Heart right ventricle (tissue), 16 donors: Measurements from ENCODE around the gene ZNF516. TPM values are rescaled to one million over a fixed set of nuclear protein-coding genes. Genes with fewer than 3 reads are reported as not detected.

ENCODE experiments used
- ATAC-seq, 8 donors: fragments of 200-7000 bp; cut with Tn5 transposase; one replicate each; pipeline ENCODE4 v1.9.1; 2020; ENCODE audit warnings: mild to moderate bottlenecking in 8 of 8, moderate library complexity in 8 of 8, moderate number of reproducible peaks in 1 of 8
- DNase-seq, 2 donors: peaks; one replicate each; pipeline ENCODE4 v3.0.0-alpha.2; 2020
- H3K27ac ChIP-seq, 10 donors: fragments of 200-600 bp; sonication (generic) in 2 of 10; one replicate each; pipeline versions ENCODE4 v1.5.0 to v1.8.0; 2020 to 2022; ENCODE audit warnings: mild to moderate bottlenecking in 3 of 10
- H3K27me3 ChIP-seq, 7 donors: fragments of 200-600 bp; one replicate each; pipeline ENCODE4 v1.8.0; 2021 to 2022; ENCODE audit warnings: mild to moderate bottlenecking in 2 of 7
- H3K36me3 ChIP-seq, 9 donors: fragments of 200-600 bp; sonication (generic) in 1 of 9; one replicate each; pipeline versions ENCODE4 v1.5.0 to v1.8.0; 2020 to 2022; ENCODE audit warnings: mild to moderate bottlenecking in 2 of 9
- H3K4me1 ChIP-seq, 9 donors: fragments of 200-600 bp; sonication (generic) in 1 of 9; one replicate each; pipeline versions ENCODE4 v1.5.0 to v1.8.0; 2020 to 2022; ENCODE audit warnings: mild to moderate bottlenecking in 4 of 9
- H3K4me3 ChIP-seq, 10 donors: fragments of 200-600 bp; sonication (generic) in 2 of 10; one replicate each; pipeline versions ENCODE4 v1.5.0 to v1.8.0; 2020 to 2022; ENCODE audit warnings: mild to moderate bottlenecking in 7 of 10, moderate library complexity in 2 of 10
- H3K9me3 ChIP-seq, 11 donors: fragments of 200-600 bp in 10 of 11; sonication (generic) in 2 of 11; one replicate each; pipeline versions ENCODE4 v1.5.0 to v1.8.0; 2013 to 2022; ENCODE audit warnings: mild to moderate bottlenecking in 2 of 11, control low read depth in 1 of 11, moderate library complexity in 1 of 11
- WGBS, 2 donors: extraction: QIAGEN DNeasy Blood & Tissue Kit; methylation state at CpG; one replicate each; pipeline ENCODE4 v1.1.7; 2013; ENCODE audit warnings: inconsistent platforms in 1 of 2; 5-methylcytosine and 5-hydroxymethylcytosine counted together
- intact Hi-C, 10 donors: fragments of 100-400 bp; cut with DNase I; formaldehyde crosslinking; loops; one replicate each; pipeline versions ENCODE4 v1.11.1 to v1.14.2; 2022
- polyA plus RNA-seq, 2 donors: library from polyadenylated mRNA; stranded (reverse); fragments of 200-250 nt; gene quantifications; one replicate each; pipeline ENCODE4 v1.2.3, GENCODE V29; 2013
- total RNA-seq, 10 donors: library from RNA; stranded (reverse); fragmentation: NEBNext Ultra II Directional in 3 of 10; extraction: Animal tissue kit (Norgen Biotek cat#: 25700) in 3 of 10; gene quantifications; one replicate each; pipeline versions ENCODE4 v1.2.1 to v1.2.4, GENCODE V29; 2021 to 2023
- TF ChIP-seq, protein P1 (sequence below), 9 donors: fragments of 200-600 bp; sonication (generic) in 2 of 9; IDR thresholded peaks; one replicate each; pipeline versions ENCODE4 v1.5.0 to v1.8.0; 2021 to 2022; ENCODE audit warnings: antibody characterized with exemption in 9 of 9, mild to moderate bottlenecking in 5 of 9, moderate library complexity in 1 of 9
- donor health status: Arrhythmogenic right ventricular cardiomyopathy.
- donor health status: ischemic (EF 13 %, LVEDD 7.1; RV severe dilation, severe dysfunction).
- donor health status: healthy with polysubstance abuse.
- donor health status: DM: no; HTN: yes; CAD: no.
- donor health status: DM: no; HTN: no; CAD: no.
- donor health status: ischemic (EF 25% LVEDD 6.9; RV normal size, moderate dysfunction).
- donor health status: ischemic (EF 25% LVEDD 5.7; RV mildly dilated, moderate dysfunction).
- donor health status: healthy.
- donor health status: DM: yes; HTN: yes; CAD: no.
- donor health status: Ischemic cardiomyopathy.
- donor health status: ischemic (EF 35%, LVEDD 5.7; RV mildly dilated, moderate dysfunction).
- donor health status: nonischemic (EF 11% LVEDD 7.7; RV severe dilation, severe dysfunction).
- donor health status: DM: yes; HTN: yes; CAD: no.
- donor health status: PGD.
- donor health status: ischemic (EF 29% LVEDD 5.4; RV normal size, mild dysfunction).
- donor health status: nonischemic (EF 23%, LVEDD 6.1; RV moderate dilation, normal function).

ZNF516 gene
- total and polyA plus RNA-seq, 12 donors, result 2.6 to 24.8 (median 17.3) TPM

DNA sequence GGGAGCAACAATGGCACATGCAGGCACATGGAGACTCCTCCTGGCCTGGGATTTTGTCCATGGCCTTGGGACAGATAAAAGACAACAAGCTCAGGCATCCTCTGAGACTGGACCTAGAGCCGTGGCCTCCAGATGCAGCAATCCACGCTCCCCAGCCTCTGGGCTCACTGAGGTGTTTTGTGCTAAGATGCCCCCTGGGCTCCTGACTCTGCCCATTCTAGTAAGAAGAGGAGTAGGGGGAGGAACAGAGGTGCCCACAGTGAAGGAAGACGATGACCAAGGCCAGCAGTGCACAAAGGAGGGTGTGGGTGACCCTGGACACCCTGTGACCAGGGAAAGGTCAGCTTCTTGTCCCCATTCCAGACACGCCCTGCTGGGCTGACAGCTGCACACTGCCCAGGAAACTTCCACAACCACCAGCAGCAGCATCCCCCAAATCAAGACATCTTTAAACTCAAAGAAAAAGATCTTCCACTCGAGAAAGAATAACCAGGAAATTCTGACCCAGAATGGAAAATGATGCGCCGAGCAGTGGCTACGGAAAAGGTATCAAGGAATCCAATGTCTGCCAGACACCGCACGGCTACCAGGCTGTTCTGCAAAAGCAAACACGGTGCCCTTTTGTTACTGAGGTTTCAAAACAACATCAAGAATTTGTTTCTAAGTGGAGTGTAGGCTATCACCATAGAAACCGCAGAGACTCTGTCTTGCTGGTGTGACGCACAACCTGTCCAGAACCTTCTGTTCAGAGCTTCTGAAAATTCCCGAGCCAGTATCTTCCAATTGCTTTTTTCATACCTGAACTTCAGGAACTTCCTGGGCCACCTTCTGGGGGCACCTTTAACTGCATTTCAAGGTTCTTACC, 65.5 kb downstream of the ZNF516 start:
- Histone ChIP-seq H3K27ac (no peak overlapping the region), H3K4me3 (no peak overlapping the region), H3K36me3 (peaks cover 0 to 24% (median 4%) of the 10 kb centered on the region in 9 donors), H3K27me3 (no peaks in the 10 kb centered on the region), H3K9me3 (no peaks in the 10 kb centered on the region), H3K4me1 (peaks cover 0 to 33% (median 24%) of the 10 kb centered on the region in 9 donors)
- TF ChIP-seq, protein P1, sequence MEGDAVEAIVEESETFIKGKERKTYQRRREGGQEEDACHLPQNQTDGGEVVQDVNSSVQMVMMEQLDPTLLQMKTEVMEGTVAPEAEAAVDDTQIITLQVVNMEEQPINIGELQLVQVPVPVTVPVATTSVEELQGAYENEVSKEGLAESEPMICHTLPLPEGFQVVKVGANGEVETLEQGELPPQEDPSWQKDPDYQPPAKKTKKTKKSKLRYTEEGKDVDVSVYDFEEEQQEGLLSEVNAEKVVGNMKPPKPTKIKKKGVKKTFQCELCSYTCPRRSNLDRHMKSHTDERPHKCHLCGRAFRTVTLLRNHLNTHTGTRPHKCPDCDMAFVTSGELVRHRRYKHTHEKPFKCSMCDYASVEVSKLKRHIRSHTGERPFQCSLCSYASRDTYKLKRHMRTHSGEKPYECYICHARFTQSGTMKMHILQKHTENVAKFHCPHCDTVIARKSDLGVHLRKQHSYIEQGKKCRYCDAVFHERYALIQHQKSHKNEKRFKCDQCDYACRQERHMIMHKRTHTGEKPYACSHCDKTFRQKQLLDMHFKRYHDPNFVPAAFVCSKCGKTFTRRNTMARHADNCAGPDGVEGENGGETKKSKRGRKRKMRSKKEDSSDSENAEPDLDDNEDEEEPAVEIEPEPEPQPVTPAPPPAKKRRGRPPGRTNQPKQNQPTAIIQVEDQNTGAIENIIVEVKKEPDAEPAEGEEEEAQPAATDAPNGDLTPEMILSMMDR (IDR thresholded peaks at IDR 0.05), result no peak
- intact Hi-C loops, result loop anchor here in 1 of 10 donors (5.0 kb wide), 1 partner anchor 63 kb away; no protein-coding TSS in a partner anchor
- ATAC-seq (peak in 5 of 8 donors; percentile 25 to 85 (median 82)), DNase-seq (no peak)
- 78 to 81% methylated on average over 14 of the region's 14 CpGs for WGBS, 2 donors

DNA sequence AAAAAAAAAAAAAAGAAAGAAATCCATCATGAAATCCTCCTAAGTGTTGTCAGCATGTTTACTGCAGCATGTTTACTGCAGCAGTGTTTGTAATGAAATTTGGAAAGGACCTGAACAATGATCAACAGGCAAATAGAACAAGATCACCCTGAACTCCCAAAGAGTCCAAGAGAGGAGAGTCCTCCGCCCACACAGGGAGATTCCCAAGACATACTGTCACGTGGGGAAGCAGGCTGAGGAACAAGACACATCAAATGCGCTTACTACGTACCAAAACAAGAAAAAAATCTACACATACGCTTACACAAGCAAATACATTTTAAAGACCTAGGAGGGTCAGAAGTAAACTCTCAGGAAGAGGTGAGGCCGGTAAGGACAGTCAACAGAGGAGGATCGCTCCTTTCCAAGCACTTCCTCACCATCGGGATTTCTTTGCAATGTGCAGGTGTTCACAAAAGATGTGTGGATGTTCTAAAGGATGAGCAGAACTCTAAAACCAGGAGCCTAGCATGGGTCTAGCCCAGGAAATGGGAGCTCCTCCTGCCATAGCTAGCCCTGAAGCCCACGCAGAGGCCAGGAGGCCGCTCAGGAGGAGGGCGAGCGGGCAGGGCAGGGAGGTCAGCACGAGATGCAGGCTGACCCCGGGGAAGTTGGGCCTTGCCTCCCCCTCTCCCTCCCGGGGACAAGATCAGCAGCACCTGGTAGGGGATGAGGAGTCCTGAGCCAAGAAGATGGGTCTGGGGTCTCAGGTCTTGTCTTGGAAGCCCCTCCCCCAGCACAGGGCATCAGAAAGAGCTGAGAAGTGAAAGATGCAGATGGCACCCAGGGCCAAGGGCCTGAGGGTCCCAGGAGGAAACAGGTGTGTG, 66.4 kb downstream of the ZNF516 start:
- H3K4me1 ChIP-seq, result peaks cover 0 to 32% (median 24%) of the 10 kb centered on the region in 9 donors
- H3K27ac ChIP-seq, result no peak overlapping the region
- ATAC-seq (peak in 2 of 8 donors; percentile 23 to 42), DNase-seq (no peak)
- no peak overlapping the region for H3K4me3 ChIP-seq
- H3K9me3 ChIP-seq, result no peaks in the 10 kb centered on the region
- H3K27me3 ChIP-seq, result no peaks in the 10 kb centered on the region
- WGBS, 2 donors, result 83 to 93% methylated on average over 15 of the region's 15 CpGs
- TF ChIP-seq, protein P1 (IDR thresholded peaks at IDR 0.05), result no peak
- H3K36me3 ChIP-seq, result peaks cover 0 to 21% (median 4%) of the 10 kb centered on the region in 9 donors
- intact Hi-C loops, result loop anchor here in 1 of 10 donors (5.0 kb wide), 1 partner anchor 64 kb away; no protein-coding TSS in a partner anchor

DNA sequence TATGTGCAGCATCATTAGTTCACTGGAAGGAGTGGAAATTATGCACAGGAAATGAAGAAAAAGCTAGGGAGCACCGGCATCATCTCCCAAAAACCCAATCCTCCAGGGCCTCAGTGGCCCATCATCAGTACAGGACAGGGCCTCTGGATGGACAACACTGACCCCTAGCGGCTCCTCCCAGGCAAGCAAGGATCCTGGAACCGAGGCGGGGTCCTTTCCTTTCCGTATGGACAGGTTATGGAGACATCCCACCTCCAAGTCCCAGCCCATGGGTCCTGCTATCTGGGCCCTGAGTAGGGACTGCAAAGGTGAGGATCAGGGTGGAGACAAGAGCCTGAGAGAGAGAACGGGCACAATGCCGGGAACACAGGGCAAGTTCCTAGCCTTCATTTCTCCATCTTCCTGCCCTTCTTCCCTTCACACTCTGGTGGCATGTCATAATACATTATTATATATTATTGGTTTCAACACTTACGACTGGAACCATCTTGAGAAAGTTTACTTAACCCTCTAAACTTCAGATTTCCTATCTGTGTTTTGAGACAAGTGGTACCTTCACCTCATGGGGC, 68.2 kb downstream of the ZNF516 start:
- WGBS, 2 donors, result 65 to 74% methylated on average over 8 of the region's 8 CpGs
- Histone ChIP-seq H3K9me3 (no peaks in the 10 kb centered on the region), H3K36me3 (peaks cover 0 to 2% (median 0%) of the 10 kb centered on the region in 9 donors), H3K27ac (no peak overlapping the region), H3K27me3 (no peaks in the 10 kb centered on the region), H3K4me3 (no peak overlapping the region), H3K4me1 (peaks cover 0 to 32% (median 24%) of the 10 kb centered on the region in 9 donors)
- intact Hi-C loops, result loop anchor here in 1 of 10 donors (5.0 kb wide), 1 partner anchor 65 kb away; no protein-coding TSS in a partner anchor
- no peak for DNase-seq
- peak in 6 of 8 donors; percentile 28 to 55 (median 50) for ATAC-seq
- TF ChIP-seq, protein P1 (IDR thresholded peaks at IDR 0.05), result peak; percentile 39 to 67 (median 61)
